22Rv1 (cell line): Measurements from ENCODE around the gene MAGI3.

Experiments
- H3K27ac ChIP-seq: fragments of 450-650 bp; 2 replicates; pipeline ENCODE4 v1.5.1; 2017
- CTCF ChIP-seq: fragments of 450-650 bp; IDR thresholded peaks from 2 replicates; pipeline ENCODE4 v1.5.1; 2017; ENCODE audit warnings: mild to moderate bottlenecking
- ZFX ChIP-seq: fragments of 450-650 bp; IDR thresholded peaks from 2 replicates; pipeline ENCODE4 v1.6.1; 2017; ENCODE audit warnings: antibody characterized with exemption, borderline replicate concordance

MAGI3 gene

GRCh38 chr1:113605146-113605545 lies 214.8 kb downstream of the MAGI3 start:
- TF ChIP-seq CTCF, result no peak
- no peak for TF ChIP-seq ZFX
- H3K27ac ChIP-seq, result no peak overlapping the region

GRCh38 chr1:113608399-113608798 lies 218.1 kb downstream of the MAGI3 start:
- no peak overlapping the region for H3K27ac ChIP-seq
- no peak for TF ChIP-seq CTCF
- TF ChIP-seq ZFX, result no peak

- H3K27ac ChIP-seq, result no peak overlapping the region
- TF ChIP-seq ZFX, result no peak
- no peak for TF ChIP-seq CTCF
These were observed 220.1 kb downstream of the MAGI3 start for GRCh38 chr1:113610372-113610771.

GRCh38 chr1:113615425-113615824 lies 225.1 kb downstream of the MAGI3 start:
- TF ChIP-seq ZFX, result no peak
- no peak for TF ChIP-seq CTCF
- H3K27ac ChIP-seq, result no peak overlapping the region

GRCh38 chr1:113616156-113616555 lies 225.8 kb downstream of the MAGI3 start:
- TF ChIP-seq ZFX (no peak), CTCF (no peak)
- H3K27ac ChIP-seq, result no peak overlapping the region

GRCh38 chr1:113617438-113618141 lies 227.3 kb downstream of the MAGI3 start:
- H3K27ac ChIP-seq, result no peak overlapping the region
- TF ChIP-seq ZFX, result no peak
- TF ChIP-seq CTCF, result no peak

GRCh38 chr1:113628997-113629396 lies 238.7 kb downstream of the MAGI3 start:
- no peak overlapping the region for H3K27ac ChIP-seq
- TF ChIP-seq CTCF, result no peak
- TF ChIP-seq ZFX, result no peak
